A673 (cell line): ENCODE results near the gene SPACA6. TPM values are rescaled to one million over a fixed set of nuclear protein-coding genes. Genes with fewer than 3 reads are reported as not detected.

ENCODE experiments used
- BruUV-seq: library from RNA; stranded (reverse); fragments of 400-500 nt; replicated peaks from 2 replicates; lab custom pipeline; 2021; lab: Mats Ljungman, UMichigan
- CTCF ChIA-PET: fragments of 300-600 bp; sonication (Branson Sonifier 250); formaldehyde crosslinking; loops from one replicate; lab custom pipeline; 2022; ENCODE audit warnings: antibody characterized with exemption; lab: Charles Lee
- POLR2A ChIA-PET: fragments of 300-600 bp; sonication (Branson Sonifier 250); formaldehyde crosslinking; loops from one replicate; lab custom pipeline; 2022; ENCODE audit warnings: antibody characterized with exemption; ENCODE audit not compliant: low non-redundant PET; lab: Charles Lee
- DNase-seq: peaks from one replicate; pipeline ENCODE4 v3.0.0-alpha.2; 2015; ENCODE audit warnings: low spot score
- H3K27ac ChIP-seq: fragments of 200-600 bp; sonication (generic); 2 replicates; pipeline ENCODE4 v1.5.1; 2016; ENCODE audit warnings: mixed run types, low read depth, mild to moderate bottlenecking, mixed read lengths, antibody characterized with exemption, low read length; ENCODE audit not compliant: poor library complexity, severe bottlenecking
- H3K27me3 ChIP-seq: fragments of 200-600 bp; sonication (generic); replicated peaks from 2 replicates; pipeline ENCODE4 v1.6.1; 2017; ENCODE audit warnings: mixed run types, low read depth, mild to moderate bottlenecking, mixed read lengths, antibody characterized with exemption, low read length; ENCODE audit not compliant: insufficient read depth, poor library complexity
- H3K36me3 ChIP-seq: fragments of 200-600 bp; sonication (generic); 2 replicates; pipeline ENCODE4 v1.6.1; 2016; ENCODE audit warnings: mixed run types, mild to moderate bottlenecking, mixed read lengths, antibody characterized with exemption, low read length; ENCODE audit not compliant: insufficient read depth, poor library complexity, severe bottlenecking
- H3K4me1 ChIP-seq: fragments of 200-600 bp; sonication (generic); 2 replicates; pipeline ENCODE4 v1.6.1; 2017; ENCODE audit warnings: mixed run types, mild to moderate bottlenecking, mixed read lengths, antibody characterized with exemption, low read length; ENCODE audit not compliant: insufficient read depth, poor library complexity, severe bottlenecking
- H3K4me3 ChIP-seq: fragments of 200-600 bp; sonication (generic); 2 replicates; pipeline ENCODE4 v1.5.1; 2016; ENCODE audit warnings: low read depth, mixed run types, mild to moderate bottlenecking, mixed read lengths, low read length; ENCODE audit not compliant: poor library complexity, severe bottlenecking
- H3K9me3 ChIP-seq: fragments of 200-600 bp; sonication (generic); 2 replicates; pipeline ENCODE4 v1.6.1; 2016; ENCODE audit warnings: mixed run types, low read depth, mild to moderate bottlenecking, mixed read lengths, antibody characterized with exemption, low read length; ENCODE audit not compliant: poor library complexity, severe bottlenecking
- CTCF ChIP-seq: fragments of 300-800, 200-600 bp; sonication (generic); conservative IDR thresholded peaks from 2 replicates; pipeline ENCODE4 v1.5.1; 2017; ENCODE audit warnings: low read depth, mild to moderate bottlenecking, antibody characterized with exemption, low read length, moderate library complexity, mixed read lengths
- EZH2 ChIP-seq: fragments of 200-600 bp; sonication (generic); IDR thresholded peaks from 2 replicates; pipeline ENCODE4 v1.6.1; 2017; ENCODE audit warnings: borderline replicate concordance, low read depth, mild to moderate bottlenecking, mixed read lengths, antibody characterized with exemption, low read length; ENCODE audit not compliant: poor library complexity, severe bottlenecking
- intact Hi-C: fragments of 100-400 bp; cut with micrococcal nuclease; formaldehyde crosslinking; loops from one replicate; pipeline ENCODE4 v1.10.0; 2022; ENCODE audit not compliant: unreplicated experiment
- total RNA-seq: library from RNA; stranded (reverse); gene quantifications from 2 replicates; pipeline ENCODE4 v1.2.3, GENCODE V29; 2021

The SPACA6 gene
- total RNA-seq, 1 experiment from 2014 or later = 28.6 TPM

GRCh38 chr19:51697169-51697776, 4.1 kb downstream of the SPACA6 start:
- intact Hi-C loops = no loop called here
- Histone ChIP-seq H3K36me3 (peaks cover 59% of the 10 kb centered on the region), H3K9me3 (no peaks in the 10 kb centered on the region), H3K4me1 (no peaks in the 10 kb centered on the region), H3K27me3 (no peaks in the 10 kb centered on the region), H3K27ac (no peak overlapping the region), H3K4me3 (no peak overlapping the region)
- DNase-seq = no peak
- ChIA-PET POLR2A (no interaction called here), CTCF (no interaction called here)
- TF ChIP-seq EZH2 (no peak), CTCF (no peak)
- BruUV-seq = no TSS peak

GRCh38 chr19:51698296-51698695, 5.2 kb downstream of the SPACA6 start:
- H3K27me3 ChIP-seq = no peaks in the 10 kb centered on the region
- CTCF ChIA-PET = no interaction called here
- no TSS peak for BruUV-seq
- no peak for DNase-seq
- H3K4me3 ChIP-seq = no peak overlapping the region
- peaks cover 54% of the 10 kb centered on the region for H3K36me3 ChIP-seq
- intact Hi-C loops = no loop called here
- no peaks in the 10 kb centered on the region for H3K4me1 ChIP-seq
- TF ChIP-seq EZH2 (no peak), CTCF (no peak)
- H3K27ac ChIP-seq = no peak overlapping the region
- no peaks in the 10 kb centered on the region for H3K9me3 ChIP-seq
- POLR2A ChIA-PET = no interaction called here

GRCh38 chr19:51699170-51699569, 6.0 kb downstream of the SPACA6 start:
- TF ChIP-seq EZH2 (no peak), CTCF (no peak)
- no TSS peak for BruUV-seq
- Histone ChIP-seq H3K36me3 (peaks cover 53% of the 10 kb centered on the region), H3K9me3 (no peaks in the 10 kb centered on the region), H3K27me3 (no peaks in the 10 kb centered on the region), H3K4me1 (no peaks in the 10 kb centered on the region), H3K4me3 (no peak overlapping the region), H3K27ac (no peak overlapping the region)
- intact Hi-C loops = no loop called here
- no peak for DNase-seq
- ChIA-PET POLR2A (no interaction called here), CTCF (no interaction called here)
